GM19099 (cell line): ENCODE results near the gene CNTN4.

Experiments used
- POLR2A ChIP-seq: IDR thresholded peaks from 3 replicates; pipeline ENCODE4 v1.6.1; 2011; ENCODE audit warnings: low read depth; ENCODE audit not compliant: insufficient read length; ENCODE audit errors: extremely low read depth

The CNTN4 gene

GRCh38 chr3:2706144-2706835 lies 607.6 kb downstream of the CNTN4 start:
- no peak for TF ChIP-seq POLR2A

- no peak for TF ChIP-seq POLR2A
Measured at GRCh38 chr3:2706836-2707210, 608.2 kb downstream of the CNTN4 start.

- no peak for TF ChIP-seq POLR2A
Measured at GRCh38 chr3:2711081-2711480, 612.4 kb downstream of the CNTN4 start.

- no peak for TF ChIP-seq POLR2A
Measured at GRCh38 chr3:2713923-2714322, 615.3 kb downstream of the CNTN4 start.

- TF ChIP-seq POLR2A: no peak
Measured at GRCh38 chr3:2714834-2715233, 616.2 kb downstream of the CNTN4 start.

DNA sequence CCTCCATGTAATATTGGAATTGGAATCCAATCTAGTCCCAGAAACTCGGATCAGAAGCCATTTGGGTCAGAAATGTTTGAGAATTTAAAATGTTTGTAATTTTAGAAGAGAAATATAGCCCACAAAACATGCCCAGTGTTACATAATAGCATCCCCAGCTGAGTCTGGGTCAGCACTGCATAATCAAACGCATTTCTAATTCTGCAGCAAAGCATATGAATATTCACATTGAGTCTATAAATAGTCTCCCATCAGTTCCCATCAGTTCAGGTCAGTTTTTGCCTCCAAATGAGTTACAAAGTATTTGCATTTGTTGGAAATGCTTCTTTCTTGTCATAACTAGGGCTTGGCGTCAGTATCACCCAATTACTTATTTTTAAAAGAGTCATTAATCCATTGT lies 628.4 kb downstream of the CNTN4 start:
- no peak for TF ChIP-seq POLR2A

- TF ChIP-seq POLR2A: no peak
Measured at GRCh38 chr3:2727610-2728318, 629.1 kb downstream of the CNTN4 start.

GRCh38 chr3:2731843-2732242 lies 633.2 kb downstream of the CNTN4 start:
- TF ChIP-seq POLR2A: no peak

DNA sequence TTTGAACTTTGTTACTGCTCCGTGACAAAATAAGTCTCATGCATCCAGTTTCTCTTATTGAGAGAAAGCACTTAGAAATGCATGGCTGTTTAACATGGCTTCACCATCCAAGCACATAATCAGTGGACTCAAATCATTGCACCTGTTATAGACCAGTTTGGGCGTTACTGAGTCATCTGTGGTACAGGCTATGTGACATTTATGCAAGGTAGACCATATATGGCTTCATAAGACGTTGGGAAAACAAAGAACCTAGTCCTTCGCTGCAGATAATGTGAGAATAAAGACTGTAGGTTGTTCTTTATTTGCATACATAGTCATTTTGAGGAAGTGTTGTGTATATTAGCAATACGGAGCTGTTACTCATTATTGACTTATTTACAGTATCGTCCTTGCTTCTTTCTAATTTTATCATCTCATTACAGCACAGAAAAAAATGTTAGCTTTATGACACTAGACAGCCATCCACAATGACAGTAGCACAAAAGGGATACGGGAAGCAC lies 636.8 kb downstream of the CNTN4 start:
- no peak for TF ChIP-seq POLR2A

DNA sequence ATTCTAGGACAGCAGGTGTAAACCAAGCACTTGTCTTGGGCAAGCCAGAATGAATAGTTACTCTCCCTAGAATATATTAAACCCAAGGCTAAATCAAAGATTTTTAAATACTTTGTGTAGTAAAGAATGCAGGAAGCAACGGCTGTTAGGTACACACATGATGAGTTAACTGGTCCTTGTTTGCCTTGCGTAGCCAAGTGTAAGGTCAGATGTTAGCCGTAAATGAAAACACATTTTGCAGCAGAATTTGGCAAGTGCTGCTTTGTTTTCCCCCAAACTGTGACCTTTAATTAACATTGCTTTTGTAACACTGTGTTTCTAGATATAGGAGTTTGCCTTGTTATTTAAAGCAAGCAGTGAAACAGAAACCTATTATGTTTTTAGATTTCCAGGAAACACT lies 642.9 kb downstream of the CNTN4 start:
- TF ChIP-seq POLR2A: no peak

DNA sequence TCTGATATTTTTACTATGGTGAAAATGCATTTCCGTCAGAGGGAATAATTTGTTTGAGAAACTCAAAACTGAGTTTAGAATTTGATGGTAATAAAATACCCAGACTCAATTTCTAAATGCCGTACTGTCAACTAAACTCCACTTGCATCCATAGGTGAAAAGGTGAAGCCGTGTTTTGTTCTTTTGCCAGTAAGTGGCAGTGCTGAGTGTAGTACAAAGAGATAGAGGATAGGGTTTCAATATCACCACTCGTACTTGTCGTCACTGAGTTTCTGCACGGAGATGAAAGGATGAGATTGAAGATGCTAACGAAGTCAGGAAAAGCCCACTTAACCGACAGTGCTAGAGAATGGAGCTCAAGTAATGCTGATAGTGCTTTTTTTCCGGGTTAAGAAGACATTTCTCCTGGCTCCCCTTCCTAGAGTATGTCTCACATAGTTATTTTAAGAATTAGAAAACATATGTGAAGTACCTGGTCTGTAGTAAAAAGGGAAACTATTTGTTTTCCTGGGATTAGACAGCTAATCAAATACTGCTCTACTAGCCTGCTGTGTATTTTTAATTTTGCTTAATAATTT lies 666.4 kb downstream of the CNTN4 start:
- TF ChIP-seq POLR2A: no peak

- TF ChIP-seq POLR2A: no peak
Measured at GRCh38 chr3:2770451-2770850, 671.8 kb downstream of the CNTN4 start.

DNA sequence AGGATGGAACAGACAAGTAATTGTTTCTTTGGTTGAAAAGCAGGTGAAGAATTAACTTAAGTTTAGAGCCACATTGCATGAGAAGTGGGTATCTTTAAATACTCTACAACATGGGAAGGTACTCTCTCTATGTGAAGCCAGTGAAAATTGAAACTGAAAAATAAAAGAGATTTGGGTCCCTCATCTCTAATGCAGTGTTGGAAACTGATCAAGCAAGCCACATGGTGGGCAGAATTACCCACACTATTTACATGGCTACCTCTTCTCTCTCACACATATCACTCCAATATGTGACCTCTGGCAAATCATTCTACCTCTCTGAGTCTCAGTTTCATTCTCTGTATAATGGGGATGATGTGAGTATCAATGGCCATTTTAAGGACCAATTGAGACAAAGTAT lies 672.5 kb downstream of the CNTN4 start:
- no peak for TF ChIP-seq POLR2A

DNA sequence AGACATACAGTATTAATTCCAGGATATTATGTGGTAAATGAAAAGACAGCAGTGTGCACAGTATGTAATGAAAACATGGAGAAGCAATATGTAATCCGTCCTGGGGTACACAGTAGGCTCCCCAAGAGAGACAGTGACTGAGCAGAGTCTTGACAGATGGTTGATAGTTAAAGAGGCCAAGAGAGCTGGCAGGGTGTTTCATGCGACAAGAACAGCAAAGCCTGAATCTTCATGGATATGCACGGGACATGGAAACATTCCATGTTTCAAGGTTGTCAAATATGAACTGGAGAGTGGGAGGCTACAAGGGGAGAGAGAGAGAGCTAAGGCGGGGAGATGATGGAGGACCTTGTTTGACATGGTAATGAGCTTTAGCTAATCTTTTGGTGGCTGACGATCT lies 673.1 kb downstream of the CNTN4 start:
- TF ChIP-seq POLR2A: no peak

DNA sequence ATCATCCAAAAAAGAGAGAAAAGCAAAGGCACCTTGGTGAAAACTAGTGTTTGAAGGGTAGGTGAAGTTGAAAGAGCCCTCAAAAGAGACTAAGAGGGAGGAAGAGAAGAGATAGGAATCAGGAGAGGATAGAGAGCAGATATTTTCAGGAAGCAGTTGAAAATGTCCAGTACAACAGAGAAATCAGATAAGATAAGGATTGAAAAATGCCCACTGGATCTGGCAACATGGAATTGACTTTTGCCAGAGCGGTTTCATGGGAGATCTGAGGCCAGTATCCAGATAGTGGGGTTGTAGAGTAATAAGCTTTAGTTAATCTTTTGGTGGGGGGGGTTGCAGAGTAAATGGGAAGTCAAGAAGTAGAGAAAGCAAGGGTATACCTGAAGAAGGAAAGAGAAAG lies 674.1 kb downstream of the CNTN4 start:
- TF ChIP-seq POLR2A: no peak
